GM23338 (cell line): ENCODE results near the gene LRRFIP1. TPM values are rescaled to one million over a fixed set of nuclear protein-coding genes. Genes with fewer than 3 reads are reported as not detected.

Experiments
- ATAC-seq: fragments of 200-7000 bp; cut with Tn5 transposase; 3 replicates; pipeline ENCODE4 v1.9.1; 2020
- DNase-seq: peaks from one replicate; pipeline ENCODE4 v3.0.0-alpha.2; 2015; ENCODE audit warnings: low spot score
- H2AFZ ChIP-seq: fragments of 200-600 bp; sonication (generic); 2 replicates; pipeline ENCODE4 v1.8.0; 2016; ENCODE audit warnings: antibody characterized with exemption, mild to moderate bottlenecking, moderate library complexity
- H3F3A ChIP-seq: fragments of 200-600 bp; sonication (generic); replicated peaks from 2 replicates; pipeline ENCODE4 v1.8.0; 2017; ENCODE audit warnings: antibody characterized with exemption, mixed run types, low read depth
- H3K27ac ChIP-seq: fragments of 200-600 bp; sonication (generic); 2 replicates; pipeline ENCODE4 v1.6.1; 2016; ENCODE audit warnings: low read depth
- H3K27me3 ChIP-seq: fragments of 200-600 bp; sonication (generic); 2 replicates; pipeline ENCODE4 v1.8.0; 2016; ENCODE audit warnings: mild to moderate bottlenecking, mixed run types, moderate library complexity; ENCODE audit not compliant: insufficient read depth
- H3K36me3 ChIP-seq: fragments of 200-600 bp; sonication (generic); 2 replicates; pipeline ENCODE4 v1.8.0; 2016; ENCODE audit warnings: mild to moderate bottlenecking; ENCODE audit not compliant: insufficient read depth
- H3K4me1 ChIP-seq: fragments of 200-600 bp; sonication (generic); 2 replicates; pipeline ENCODE4 v1.8.0; 2016; ENCODE audit warnings: mild to moderate bottlenecking, moderate library complexity; ENCODE audit not compliant: insufficient read depth
- H3K4me2 ChIP-seq: fragments of 200-600 bp; sonication (generic); 2 replicates; pipeline ENCODE4 v1.7.1; 2017; ENCODE audit warnings: mixed run types
- H3K4me3 ChIP-seq: fragments of 200-600 bp; sonication (generic); 2 replicates; pipeline ENCODE4 v1.6.1; 2016; ENCODE audit warnings: mixed run types
- H3K79me2 ChIP-seq: fragments of 200-600 bp; sonication (generic); replicated peaks from 2 replicates; pipeline ENCODE4 v1.8.0; 2017; ENCODE audit warnings: mild to moderate bottlenecking; ENCODE audit not compliant: insufficient read depth
- H3K9me2 ChIP-seq: fragments of 200-600 bp; sonication (generic); 2 replicates; pipeline ENCODE4 v1.8.0; 2017; ENCODE audit not compliant: insufficient read depth
- H4K20me1 ChIP-seq: fragments of 200-600 bp; sonication (generic); replicated peaks from 2 replicates; pipeline ENCODE4 v1.8.0; 2017; ENCODE audit warnings: mild to moderate bottlenecking; ENCODE audit not compliant: insufficient read depth
- H3K27ac Mint-ChIP-seq: 2 replicates; pipeline ENCODE4 v1.8.0; 2020; ENCODE audit warnings: inconsistent platforms, mild to moderate bottlenecking, moderate library complexity, mixed read lengths
- H3K27me3 Mint-ChIP-seq: 3 replicates; pipeline ENCODE4 v1.8.0; 2022; ENCODE audit warnings: low read depth, mild to moderate bottlenecking, moderate library complexity, mixed read lengths, inconsistent platforms; ENCODE audit not compliant: insufficient read depth, poor library complexity
- H3K36me3 Mint-ChIP-seq: 3 replicates; pipeline ENCODE4 v1.8.0; 2021; ENCODE audit warnings: low read depth, mild to moderate bottlenecking, inconsistent platforms, moderate library complexity, mixed read lengths
- H3K4me1 Mint-ChIP-seq: 3 replicates; pipeline ENCODE4 v1.8.0; 2020; ENCODE audit warnings: mild to moderate bottlenecking, inconsistent platforms, mixed read lengths
- H3K4me3 Mint-ChIP-seq: 3 replicates; pipeline ENCODE4 v1.8.0; 2021; ENCODE audit warnings: moderate library complexity, mild to moderate bottlenecking, inconsistent platforms, mixed read lengths
- H3K9me3 Mint-ChIP-seq: 3 replicates; pipeline ENCODE4 v1.8.0; 2020; ENCODE audit warnings: moderate library complexity, mild to moderate bottlenecking, inconsistent platforms, mixed read lengths
- EZH2 ChIP-seq: fragments of 200-600 bp; sonication (generic); IDR thresholded peaks from one replicate; pipeline ENCODE4 v1.8.0; 2017; ENCODE audit warnings: antibody characterized with exemption, mild to moderate bottlenecking, low read depth; ENCODE audit not compliant: unreplicated experiment
- EZH2phosphoT487 ChIP-seq: fragments of 200-600 bp; sonication (generic); IDR thresholded peaks from one replicate; pipeline ENCODE4 v1.8.1; 2018; ENCODE audit warnings: antibody characterized with exemption; ENCODE audit not compliant: unreplicated experiment
- JUNB ChIP-seq: IDR thresholded peaks from one replicate; pipeline ENCODE4 v1.6.1; 2016; ENCODE audit warnings: antibody characterized with exemption; ENCODE audit not compliant: unreplicated experiment
- NANOG ChIP-seq: IDR thresholded peaks from 2 replicates; pipeline ENCODE4 v1.6.1; 2016; ENCODE audit warnings: antibody characterized with exemption, borderline replicate concordance
- POLR2AphosphoS5 ChIP-seq: IDR thresholded peaks from 2 replicates; pipeline ENCODE4 v1.6.1; 2016; ENCODE audit warnings: antibody characterized with exemption, low read depth
- REST ChIP-seq: IDR thresholded peaks from one replicate; pipeline ENCODE4 v1.6.1; 2018; ENCODE audit warnings: antibody characterized with exemption; ENCODE audit not compliant: unreplicated experiment
- STAT1 ChIP-seq: IDR thresholded peaks from one replicate; pipeline ENCODE4 v1.6.1; 2016; ENCODE audit warnings: antibody characterized with exemption; ENCODE audit not compliant: unreplicated experiment
- ZNF114 ChIP-seq: fragments of 250-450 bp; sonication (Bioruptor Pico); IDR thresholded peaks from 2 replicates; pipeline ENCODE4 v1.5.0; 2020; ENCODE audit warnings: mild to moderate bottlenecking, moderate library complexity
- ZNF331 ChIP-seq: fragments of 250-450 bp; sonication (Bioruptor Pico); IDR thresholded peaks from 2 replicates; pipeline ENCODE4 v1.5.0; 2020; ENCODE audit warnings: low read depth, mild to moderate bottlenecking, moderate library complexity
- ZNF462 ChIP-seq: fragments of 250-450 bp; sonication (Bioruptor Pico); IDR thresholded peaks from 2 replicates; pipeline ENCODE4 v1.5.0; 2020; ENCODE audit warnings: mild to moderate bottlenecking, moderate library complexity
- polyA plus RNA-seq: library from polyadenylated mRNA; unstranded; fragments of >200 nt; fragmentation: Nextera tagmentation; extraction: Ambion mirVana; gene quantifications from 2 replicates; pipeline ENCODE4 v1.2.1, GENCODE V29; 2016
- total RNA-seq: library from RNA; depleted of rRNA; stranded (reverse); fragments of >200 nt; shearing (Covaris generic); gene quantifications from 2 replicates; pipeline ENCODE4 v1.2.3, GENCODE V29; 2014
- TF ChIP-seq, protein P1 (sequence below), 2 experiments: fragments of 200-600 bp in 1 of 2; sonication (generic) in 1 of 2; conservative IDR thresholded peaks; 2 replicates each; pipeline versions ENCODE4 v1.5.1 to v1.6.1; 2016 to 2017; ENCODE audit warnings: antibody characterized with exemption in 2 of 2, low read depth in 2 of 2, mild to moderate bottlenecking in 2 of 2, moderate library complexity in 1 of 2

The LRRFIP1 gene
- total and polyA plus RNA-seq, 2 experiments from 2014 or later: 59.6 to 178 TPM

DNA sequence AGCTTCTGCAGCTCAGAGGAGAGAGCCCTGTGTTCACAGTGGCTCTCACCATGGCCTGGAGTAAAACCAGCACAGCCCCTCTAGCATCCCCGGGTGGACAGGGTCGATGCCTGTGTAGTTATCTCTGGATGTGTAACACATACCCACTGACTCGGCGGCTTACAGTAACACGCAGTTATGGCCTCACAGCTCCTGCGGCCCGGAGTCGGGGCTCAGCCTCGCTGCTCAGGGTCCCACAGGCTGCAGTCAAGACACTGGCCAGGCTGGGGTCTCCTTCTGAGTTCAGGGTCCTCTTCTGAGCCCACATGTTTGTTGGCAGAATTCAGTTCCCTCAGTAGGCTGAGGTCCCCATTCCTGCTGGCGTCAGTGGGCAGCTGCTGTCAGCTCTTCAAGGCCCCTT lies 34.4 kb upstream of the LRRFIP1 start:
- Histone ChIP-seq H3K4me2 (no peak overlapping the region), H4K20me1 (no peaks in the 10 kb centered on the region), H3K79me2 (peaks cover 17% of the 10 kb centered on the region), H3K9me2 (no peaks in the 10 kb centered on the region), H3K4me1 (peaks cover 42% of the 10 kb centered on the region), H3K27me3 (no peaks in the 10 kb centered on the region), H3F3A (0 out of 2 replicates have a peak, but pooled peaks cover 9% of the 10 kb centered on the region), H3K27ac (no peak overlapping the region), H3K4me3 (no peak overlapping the region), H3K36me3 (no peaks in the 10 kb centered on the region), H2AFZ (no peak overlapping the region)
- no peak for TF ChIP-seq POLR2AphosphoS5
- no peak for TF ChIP-seq EZH2phosphoT487
- no peak for TF ChIP-seq NANOG
- TF ChIP-seq STAT1: no peak
- no peak for TF ChIP-seq REST
- TF ChIP-seq EZH2: no peak
- TF ChIP-seq ZNF462 (CRISPR knock-in tag): no peak
- TF ChIP-seq, protein P1, sequence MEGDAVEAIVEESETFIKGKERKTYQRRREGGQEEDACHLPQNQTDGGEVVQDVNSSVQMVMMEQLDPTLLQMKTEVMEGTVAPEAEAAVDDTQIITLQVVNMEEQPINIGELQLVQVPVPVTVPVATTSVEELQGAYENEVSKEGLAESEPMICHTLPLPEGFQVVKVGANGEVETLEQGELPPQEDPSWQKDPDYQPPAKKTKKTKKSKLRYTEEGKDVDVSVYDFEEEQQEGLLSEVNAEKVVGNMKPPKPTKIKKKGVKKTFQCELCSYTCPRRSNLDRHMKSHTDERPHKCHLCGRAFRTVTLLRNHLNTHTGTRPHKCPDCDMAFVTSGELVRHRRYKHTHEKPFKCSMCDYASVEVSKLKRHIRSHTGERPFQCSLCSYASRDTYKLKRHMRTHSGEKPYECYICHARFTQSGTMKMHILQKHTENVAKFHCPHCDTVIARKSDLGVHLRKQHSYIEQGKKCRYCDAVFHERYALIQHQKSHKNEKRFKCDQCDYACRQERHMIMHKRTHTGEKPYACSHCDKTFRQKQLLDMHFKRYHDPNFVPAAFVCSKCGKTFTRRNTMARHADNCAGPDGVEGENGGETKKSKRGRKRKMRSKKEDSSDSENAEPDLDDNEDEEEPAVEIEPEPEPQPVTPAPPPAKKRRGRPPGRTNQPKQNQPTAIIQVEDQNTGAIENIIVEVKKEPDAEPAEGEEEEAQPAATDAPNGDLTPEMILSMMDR (conservative IDR thresholded peaks at IDR 0.05; ENCODE audit: low read depth in 2 of 2): no peak
- no peak for TF ChIP-seq ZNF331 (CRISPR knock-in tag)
- TF ChIP-seq ZNF114 (CRISPR knock-in tag): no peak
- TF ChIP-seq JUNB: no peak
- peaks cover 70% of the 10 kb centered on the region for H3K4me1 Mint-ChIP-seq
- peaks cover 7% of the 10 kb centered on the region; the same call in 2 of the 3 replicates for H3K36me3 Mint-ChIP-seq
- H3K4me3 Mint-ChIP-seq: no peak overlapping the region
- peaks cover 13% of the 10 kb centered on the region for H3K27me3 Mint-ChIP-seq
- DNase-seq (no peak), ATAC-seq (no peak)
- no peaks in the 10 kb centered on the region; the same call in 1 of the 3 replicates for H3K9me3 Mint-ChIP-seq
- H3K27ac Mint-ChIP-seq: no peak overlapping the region
